ENCODE data around the gene STX10. TPM values are rescaled to one million over a fixed set of nuclear protein-coding genes. Genes with fewer than 3 reads are reported as not detected.
"Not testable (repeated sequence)": the region's sequence is repeated elsewhere in the genome, so short reads cannot be mapped to it uniquely, and the experiment has no call there.

Gene STX10
- total RNA-seq, 6 experiments from 2014 or later = 48.5 to 63.4 (median 54.0) TPM

- H3K36me3 Mint-ChIP-seq (ENCODE audit: low read depth) = peaks cover 7% of the 10 kb centered on the region; the same call in 1 of the 2 replicates
- H3K4me3 Mint-ChIP-seq = no peak overlapping the region
- TF ChIP-seq, protein P1, sequence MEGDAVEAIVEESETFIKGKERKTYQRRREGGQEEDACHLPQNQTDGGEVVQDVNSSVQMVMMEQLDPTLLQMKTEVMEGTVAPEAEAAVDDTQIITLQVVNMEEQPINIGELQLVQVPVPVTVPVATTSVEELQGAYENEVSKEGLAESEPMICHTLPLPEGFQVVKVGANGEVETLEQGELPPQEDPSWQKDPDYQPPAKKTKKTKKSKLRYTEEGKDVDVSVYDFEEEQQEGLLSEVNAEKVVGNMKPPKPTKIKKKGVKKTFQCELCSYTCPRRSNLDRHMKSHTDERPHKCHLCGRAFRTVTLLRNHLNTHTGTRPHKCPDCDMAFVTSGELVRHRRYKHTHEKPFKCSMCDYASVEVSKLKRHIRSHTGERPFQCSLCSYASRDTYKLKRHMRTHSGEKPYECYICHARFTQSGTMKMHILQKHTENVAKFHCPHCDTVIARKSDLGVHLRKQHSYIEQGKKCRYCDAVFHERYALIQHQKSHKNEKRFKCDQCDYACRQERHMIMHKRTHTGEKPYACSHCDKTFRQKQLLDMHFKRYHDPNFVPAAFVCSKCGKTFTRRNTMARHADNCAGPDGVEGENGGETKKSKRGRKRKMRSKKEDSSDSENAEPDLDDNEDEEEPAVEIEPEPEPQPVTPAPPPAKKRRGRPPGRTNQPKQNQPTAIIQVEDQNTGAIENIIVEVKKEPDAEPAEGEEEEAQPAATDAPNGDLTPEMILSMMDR (IDR thresholded peaks at IDR 0.05) = no peak
- H3K4me1 Mint-ChIP-seq (ENCODE audit: low read depth) = no peaks in the 10 kb centered on the region
- DNase-seq = no peak
- no peaks in the 10 kb centered on the region for H3K9me3 Mint-ChIP-seq
- 0 out of 2 replicates have a peak, but pooled peaks cover 2% of the 10 kb centered on the region for H3K27me3 Mint-ChIP-seq (ENCODE audit: insufficient read depth)
- H3K27ac Mint-ChIP-seq = no peak overlapping the region
These were observed 37.2 kb upstream of the STX10 start for GRCh38 chr19:13187419-13187818.

DNA sequence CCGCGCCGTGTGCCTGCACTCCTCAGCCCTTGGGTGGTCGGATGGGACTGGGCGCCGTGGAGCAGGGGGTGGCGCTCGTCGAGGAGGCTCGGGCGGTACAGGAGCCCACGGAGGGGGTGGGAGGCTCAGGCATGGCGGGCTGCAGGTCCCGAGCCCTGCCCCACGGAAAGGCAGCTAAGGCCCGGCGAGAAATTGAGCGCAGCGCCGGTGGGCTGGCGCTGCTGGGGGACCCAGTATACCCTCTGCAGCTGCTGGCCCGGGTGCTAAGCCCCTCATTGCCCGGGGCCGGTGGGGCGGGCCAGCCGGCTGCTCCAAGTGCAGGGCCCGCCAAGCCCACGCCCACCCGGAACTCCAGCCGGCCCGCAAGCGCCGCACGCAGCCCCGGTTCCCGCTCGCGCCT is 36.5 kb upstream of the STX10 start:
- H3K27ac Mint-ChIP-seq; H3K4me1 Mint-ChIP-seq (ENCODE audit: low read depth); H3K36me3 Mint-ChIP-seq (ENCODE audit: low read depth); H3K4me3 Mint-ChIP-seq; DNase-seq; H3K27me3 Mint-ChIP-seq (ENCODE audit: insufficient read depth); H3K9me3 Mint-ChIP-seq: not testable (repeated sequence)

GRCh38 chr19:13185763-13186657 is 35.8 kb upstream of the STX10 start:
- not testable (repeated sequence) for H3K4me1 Mint-ChIP-seq (ENCODE audit: low read depth); H3K36me3 Mint-ChIP-seq (ENCODE audit: low read depth); DNase-seq; H3K9me3 Mint-ChIP-seq; H3K27ac Mint-ChIP-seq; H3K4me3 Mint-ChIP-seq; H3K27me3 Mint-ChIP-seq (ENCODE audit: insufficient read depth)

- not testable (repeated sequence) for H3K36me3 Mint-ChIP-seq (ENCODE audit: low read depth); H3K27me3 Mint-ChIP-seq (ENCODE audit: insufficient read depth); H3K4me3 Mint-ChIP-seq; H3K9me3 Mint-ChIP-seq; H3K27ac Mint-ChIP-seq; DNase-seq
- peaks cover 13% of the 10 kb centered on the region for H3K4me1 Mint-ChIP-seq (ENCODE audit: low read depth)
These were observed 34.8 kb upstream of the STX10 start for GRCh38 chr19:13184926-13185325.

DNA sequence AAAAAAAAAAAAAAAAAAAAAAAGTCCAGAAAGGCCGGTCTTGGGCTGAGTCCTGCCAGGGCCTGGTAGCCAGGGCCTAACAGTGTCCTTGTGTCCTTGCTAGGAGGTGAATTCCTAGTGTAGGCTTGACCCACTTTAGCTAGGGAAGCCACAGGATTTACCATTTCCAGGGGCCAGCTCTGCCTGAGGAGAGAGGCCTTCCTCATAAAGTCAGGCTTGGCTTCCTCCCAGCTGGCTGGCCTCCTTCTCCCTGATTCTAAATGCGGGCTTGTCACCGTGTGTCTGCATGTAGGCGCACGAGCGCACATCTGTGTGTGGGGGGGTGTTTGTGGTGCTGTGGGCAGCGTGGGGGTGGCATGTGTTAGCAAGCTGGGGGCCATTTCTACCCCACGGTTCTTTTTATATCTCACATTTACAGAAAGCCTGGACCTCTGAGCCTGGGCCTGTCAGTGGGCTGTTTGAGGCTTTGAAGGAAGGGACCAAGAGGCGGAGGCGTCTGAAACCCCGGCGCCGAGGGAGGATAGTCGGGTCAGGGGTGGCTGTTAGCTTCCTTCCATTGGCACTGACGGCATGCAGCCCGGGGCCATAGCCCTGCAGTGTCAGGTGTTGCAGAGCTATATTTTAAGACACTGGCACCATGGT is 31.7 kb upstream of the STX10 start:
- TF ChIP-seq, protein P1 (IDR thresholded peaks at IDR 0.05) = no peak
- no peaks in the 10 kb centered on the region for H3K9me3 Mint-ChIP-seq
- peak; percentile 50 for DNase-seq
- no peaks in the 10 kb centered on the region for H3K27me3 Mint-ChIP-seq (ENCODE audit: insufficient read depth)
- peaks cover 13% of the 10 kb centered on the region for H3K4me1 Mint-ChIP-seq (ENCODE audit: low read depth)
- peaks cover 7% of the 10 kb centered on the region; the same call in 1 of the 2 replicates for H3K36me3 Mint-ChIP-seq (ENCODE audit: low read depth)
- peak overlapping the region; percentile 55 for H3K27ac Mint-ChIP-seq
- H3K4me3 Mint-ChIP-seq = no peak overlapping the region

DNA sequence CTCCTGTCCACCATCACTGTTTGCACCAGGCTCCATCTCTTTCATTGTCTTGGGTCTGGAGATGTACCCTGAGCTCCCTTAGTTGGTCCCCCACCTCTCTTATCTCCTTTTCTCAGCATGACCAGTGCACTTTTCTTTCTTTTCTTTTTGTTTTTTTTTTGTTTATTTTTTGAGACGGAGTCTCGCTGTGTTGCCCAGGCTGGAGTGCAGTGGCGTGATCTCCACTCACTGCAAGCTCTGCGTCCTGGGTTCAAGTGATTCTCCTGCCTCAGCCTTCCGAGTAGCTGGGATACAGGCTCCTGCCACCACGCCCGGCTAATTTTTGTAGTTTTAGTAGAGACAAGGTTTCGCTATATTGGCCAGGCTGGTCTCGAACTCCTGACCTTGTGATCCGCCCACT is 28.1 kb upstream of the STX10 start:
- not testable (repeated sequence) for H3K27ac Mint-ChIP-seq; H3K9me3 Mint-ChIP-seq; H3K27me3 Mint-ChIP-seq (ENCODE audit: insufficient read depth); DNase-seq; H3K4me3 Mint-ChIP-seq; H3K36me3 Mint-ChIP-seq (ENCODE audit: low read depth)
- H3K4me1 Mint-ChIP-seq (ENCODE audit: low read depth) = peaks cover 14% of the 10 kb centered on the region

DNA sequence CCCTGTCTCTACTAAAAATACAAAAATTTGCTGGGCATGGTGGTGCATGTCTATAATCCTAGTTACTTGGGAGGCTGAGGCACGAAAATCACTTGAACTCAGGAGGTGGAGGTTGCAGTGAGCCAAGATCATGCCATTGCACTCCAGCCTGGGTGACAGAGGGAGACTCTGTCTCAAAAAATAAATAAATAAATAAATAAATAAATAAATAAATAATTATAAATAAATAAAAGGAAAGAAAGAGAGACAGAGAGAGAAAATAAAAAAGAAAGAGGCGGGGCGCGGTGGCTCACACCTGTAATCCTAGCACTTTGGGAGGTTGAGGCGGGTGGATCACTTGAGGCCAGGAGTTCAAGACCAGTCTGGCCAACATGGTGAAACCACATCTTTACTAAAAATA is 27.4 kb upstream of the STX10 start:
- DNase-seq; H3K4me3 Mint-ChIP-seq; H3K27me3 Mint-ChIP-seq (ENCODE audit: insufficient read depth); H3K36me3 Mint-ChIP-seq (ENCODE audit: low read depth); H3K27ac Mint-ChIP-seq; H3K9me3 Mint-ChIP-seq: not testable (repeated sequence)
- H3K4me1 Mint-ChIP-seq (ENCODE audit: low read depth) = peaks cover 22% of the 10 kb centered on the region

GRCh38 chr19:13176345-13176744 is 26.2 kb upstream of the STX10 start:
- no peak overlapping the region for H3K27ac Mint-ChIP-seq
- DNase-seq = no peak

More at GRCh38 chr19:13176345-13176744, 26.2 kb upstream of the STX10 start:
- H3K4me3 Mint-ChIP-seq = no peak overlapping the region
- H3K4me1 Mint-ChIP-seq (ENCODE audit: low read depth) = peaks cover 23% of the 10 kb centered on the region
- H3K36me3 Mint-ChIP-seq (ENCODE audit: low read depth) = no peaks in the 10 kb centered on the region
- TF ChIP-seq, protein P1 (IDR thresholded peaks at IDR 0.05) = no peak
- peaks cover 1% of the 10 kb centered on the region; the same call in 1 of the 2 replicates for H3K27me3 Mint-ChIP-seq (ENCODE audit: insufficient read depth)
- no peaks in the 10 kb centered on the region for H3K9me3 Mint-ChIP-seq

All from HFFc6 (cell line).